Activated CD8-positive, alpha-beta memory T cell treated with anti-CD3 and anti-CD28 coated beads for 24 hours (primary cell): ENCODE results near the gene UNC93B1.
A peak's percentile ranks its signal among the peaks of the same experiment; 100 is the strongest.

Experiments
- DNase-seq: peaks from one replicate; pipeline ENCODE4 v3.0.0-alpha.2; 2020

The UNC93B1 gene, protein sequence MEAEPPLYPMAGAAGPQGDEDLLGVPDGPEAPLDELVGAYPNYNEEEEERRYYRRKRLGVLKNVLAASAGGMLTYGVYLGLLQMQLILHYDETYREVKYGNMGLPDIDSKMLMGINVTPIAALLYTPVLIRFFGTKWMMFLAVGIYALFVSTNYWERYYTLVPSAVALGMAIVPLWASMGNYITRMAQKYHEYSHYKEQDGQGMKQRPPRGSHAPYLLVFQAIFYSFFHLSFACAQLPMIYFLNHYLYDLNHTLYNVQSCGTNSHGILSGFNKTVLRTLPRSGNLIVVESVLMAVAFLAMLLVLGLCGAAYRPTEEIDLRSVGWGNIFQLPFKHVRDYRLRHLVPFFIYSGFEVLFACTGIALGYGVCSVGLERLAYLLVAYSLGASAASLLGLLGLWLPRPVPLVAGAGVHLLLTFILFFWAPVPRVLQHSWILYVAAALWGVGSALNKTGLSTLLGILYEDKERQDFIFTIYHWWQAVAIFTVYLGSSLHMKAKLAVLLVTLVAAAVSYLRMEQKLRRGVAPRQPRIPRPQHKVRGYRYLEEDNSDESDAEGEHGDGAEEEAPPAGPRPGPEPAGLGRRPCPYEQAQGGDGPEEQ

DNA sequence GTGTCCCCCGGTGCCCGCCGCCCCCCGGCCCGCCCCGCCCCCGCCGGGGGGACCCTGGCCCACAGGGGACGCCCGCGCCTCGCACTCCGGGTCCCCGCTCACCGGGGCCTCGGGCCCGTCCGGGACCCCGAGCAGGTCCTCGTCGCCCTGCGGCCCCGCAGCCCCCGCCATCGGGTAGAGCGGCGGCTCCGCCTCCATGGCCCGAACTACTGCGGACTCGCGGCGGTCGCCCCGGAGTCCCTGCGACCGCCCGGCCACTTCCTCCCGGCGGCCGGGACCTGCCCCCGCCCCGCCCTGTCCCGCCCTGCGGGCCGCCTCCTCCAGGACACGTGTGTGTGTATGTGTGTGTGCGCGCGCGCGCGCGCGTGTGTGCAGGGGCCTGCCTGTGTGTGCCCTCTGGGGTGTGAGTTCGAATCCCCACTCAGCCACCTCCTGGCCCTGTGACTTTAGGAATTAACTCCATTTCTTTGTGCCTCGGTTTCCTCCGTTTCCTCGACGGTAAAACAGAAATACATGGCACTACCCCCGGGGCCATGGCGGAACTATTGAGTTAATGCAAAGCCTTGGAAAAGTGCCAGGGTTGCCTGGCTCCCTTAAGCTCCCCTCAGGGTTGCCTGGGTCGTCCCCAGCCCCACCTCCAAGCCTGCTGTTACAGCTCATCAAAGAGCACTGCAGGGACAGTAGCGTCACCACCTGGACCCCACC, at the start of gene UNC93B1:
Gene UNC93B1 (minus strand): TSS at position 252 of the 705 bp plus-strand sequence. CDS start 54 bp downstream, at position 198.
- DNase-seq: peak; percentile 92

DNA sequence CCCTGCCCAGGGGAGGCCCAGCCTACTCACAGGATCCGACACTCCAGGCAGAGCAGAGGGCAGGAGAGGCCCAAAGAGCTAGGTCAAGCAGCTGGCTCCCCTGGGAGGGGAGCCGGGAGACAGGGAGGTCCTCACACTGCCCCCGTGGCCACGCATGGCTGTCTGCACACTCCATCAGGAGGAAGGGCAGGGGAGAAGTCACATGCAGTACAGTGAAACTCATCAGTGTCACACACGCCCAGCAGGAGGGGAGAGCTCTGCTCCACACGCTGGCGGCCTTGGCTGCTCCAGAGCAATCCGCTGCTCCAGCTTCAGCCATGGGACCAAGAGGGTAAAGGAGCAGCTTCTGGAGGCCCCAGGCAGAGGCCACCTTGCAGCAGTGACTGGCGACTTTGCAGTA, 49.2 kb upstream of the UNC93B1 start:
- no peak for DNase-seq

DNA sequence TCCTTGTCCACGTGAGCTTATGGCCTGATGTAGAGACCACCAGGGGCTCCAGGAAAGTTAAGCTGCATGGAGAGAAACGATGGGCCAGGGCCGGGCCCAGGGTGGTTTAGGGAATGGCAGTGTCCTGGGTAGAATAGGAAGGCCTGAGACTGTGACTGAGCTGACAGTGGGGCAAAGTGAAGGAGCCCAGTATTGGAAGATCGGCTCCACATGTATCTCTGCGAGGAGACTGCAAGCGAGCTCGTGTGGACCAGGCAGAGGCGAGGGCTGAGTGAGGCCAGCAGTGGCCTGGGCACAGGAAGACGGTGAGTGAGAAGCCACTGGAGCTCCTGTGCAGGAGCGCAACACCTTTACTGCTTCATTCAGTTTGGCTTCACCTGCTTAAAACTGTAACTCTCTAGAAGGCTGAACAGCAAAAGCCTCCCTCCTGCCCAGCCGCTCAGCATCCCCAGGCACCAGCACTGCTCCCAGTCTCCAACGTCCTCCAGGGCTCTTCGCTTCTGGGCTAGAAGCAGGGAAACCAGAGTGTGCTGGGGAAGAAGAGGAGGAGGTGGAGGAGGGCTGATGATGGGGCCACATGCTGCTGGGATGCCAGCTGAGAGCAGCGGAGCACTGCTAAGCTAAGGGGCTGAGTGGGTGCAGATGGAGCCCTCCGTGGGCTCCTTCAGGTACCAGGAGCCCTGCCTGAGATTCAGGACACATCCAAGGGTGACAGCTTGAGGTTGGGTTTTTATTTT, 48.4 kb upstream of the UNC93B1 start:
- no peak for DNase-seq

DNA sequence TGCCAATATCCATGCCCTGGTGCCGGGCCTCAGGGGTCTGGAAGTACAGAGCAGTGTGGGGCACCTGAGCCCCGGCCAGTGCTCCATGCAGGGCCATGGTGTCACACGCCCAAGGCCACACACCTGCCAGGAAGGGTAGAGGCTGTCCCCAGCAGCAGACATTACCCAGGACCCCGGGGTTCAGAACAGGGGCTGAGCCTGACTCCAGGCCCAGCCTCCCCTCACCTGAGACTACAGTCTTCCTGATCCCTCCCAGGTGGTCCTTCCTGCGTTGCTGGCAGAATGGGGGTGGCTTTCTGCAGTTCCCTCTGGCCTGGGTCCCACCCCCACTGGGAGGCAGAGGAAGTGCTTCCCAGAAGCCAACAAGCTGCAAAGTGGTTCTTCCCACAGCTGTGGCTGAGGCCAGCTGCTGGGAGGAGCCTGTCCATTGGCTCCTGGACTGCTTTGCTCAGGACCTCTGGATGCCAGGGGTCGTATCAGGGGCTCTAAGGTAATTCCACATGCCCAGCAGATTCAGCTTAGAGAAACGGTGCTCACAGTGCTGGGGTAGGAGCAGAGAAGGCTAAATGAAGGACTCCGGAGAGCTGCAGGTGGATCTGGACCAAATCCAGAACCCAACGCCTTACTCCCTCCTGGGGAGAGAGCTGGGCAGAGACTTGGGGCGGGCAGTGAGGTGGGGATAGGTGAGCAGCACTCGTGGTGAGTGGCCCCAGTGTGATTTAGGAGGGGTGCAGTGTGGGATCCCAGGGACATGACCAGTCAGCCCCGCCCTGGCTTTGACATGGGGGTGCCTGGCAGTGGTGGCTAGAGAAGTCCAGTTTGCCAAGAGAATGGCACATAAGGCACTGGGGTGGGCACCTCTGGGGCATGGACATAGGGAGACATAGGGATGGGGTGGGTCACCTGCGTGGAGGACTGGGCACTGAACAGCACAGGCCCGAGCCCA, 47.6 kb upstream of the UNC93B1 start:
- DNase-seq: no peak

DNA sequence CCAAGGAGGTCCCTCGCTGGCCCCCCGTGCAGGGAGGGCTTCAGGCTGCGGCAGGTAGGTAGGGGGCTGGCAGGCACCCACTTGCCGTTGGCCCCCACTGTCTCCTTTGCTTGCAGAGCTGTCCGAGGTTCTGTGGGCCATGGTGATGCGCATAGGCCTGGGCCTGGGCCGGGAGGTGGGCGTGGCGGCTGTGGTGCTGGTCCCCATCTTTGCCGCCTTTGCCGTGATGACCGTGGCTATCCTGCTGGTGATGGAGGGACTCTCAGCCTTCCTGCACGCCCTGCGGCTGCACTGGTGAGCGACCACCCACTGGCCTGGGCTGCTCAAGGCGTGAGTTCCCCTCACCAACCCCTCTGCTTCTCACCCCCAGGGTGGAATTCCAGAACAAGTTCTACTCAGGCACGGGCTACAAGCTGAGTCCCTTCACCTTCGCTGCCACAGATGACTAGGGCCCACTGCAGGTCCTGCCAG, 46.5 kb upstream of the UNC93B1 start:
- no peak for DNase-seq

DNA sequence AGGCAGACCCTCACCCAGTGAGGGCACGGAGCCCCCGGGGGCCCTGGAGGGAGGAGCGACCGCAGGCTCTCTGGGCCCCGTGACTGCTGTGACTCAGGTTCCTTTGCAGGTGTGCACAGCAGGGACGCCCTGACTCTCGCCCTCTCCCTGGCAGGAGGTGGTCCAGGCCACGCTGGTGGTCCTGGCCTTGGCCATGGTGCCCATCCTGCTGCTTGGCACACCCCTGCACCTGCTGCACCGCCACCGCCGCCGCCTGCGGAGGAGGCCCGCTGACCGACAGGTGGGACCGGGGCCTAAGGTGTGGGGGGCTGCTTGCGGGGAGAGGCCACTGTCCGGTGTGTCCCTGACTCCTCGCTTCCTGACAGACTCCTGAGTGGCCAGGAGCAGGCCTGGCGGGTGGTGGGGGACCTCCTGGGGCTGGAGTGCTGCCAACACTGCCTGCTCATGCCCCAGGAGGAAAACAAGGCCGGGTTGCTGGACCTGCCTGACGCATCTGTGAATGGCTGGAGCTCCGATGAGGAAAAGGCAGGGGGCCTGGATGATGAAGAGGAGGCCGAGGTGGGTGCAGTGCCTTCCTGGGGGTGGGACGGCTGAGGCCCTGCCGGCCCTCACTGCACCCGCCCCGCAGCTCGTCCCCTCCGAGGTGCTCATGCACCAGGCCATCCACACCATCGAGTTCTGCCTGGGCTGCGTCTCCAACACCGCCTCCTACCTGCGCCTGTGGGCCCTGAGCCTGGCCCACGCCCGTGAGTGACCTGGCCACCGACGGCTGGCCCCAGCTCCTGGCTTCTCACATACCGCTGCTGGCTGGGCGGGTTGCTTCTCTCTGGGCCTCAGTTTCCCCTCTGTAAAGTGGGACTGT, 45.8 kb upstream of the UNC93B1 start:
- DNase-seq: no peak

DNA sequence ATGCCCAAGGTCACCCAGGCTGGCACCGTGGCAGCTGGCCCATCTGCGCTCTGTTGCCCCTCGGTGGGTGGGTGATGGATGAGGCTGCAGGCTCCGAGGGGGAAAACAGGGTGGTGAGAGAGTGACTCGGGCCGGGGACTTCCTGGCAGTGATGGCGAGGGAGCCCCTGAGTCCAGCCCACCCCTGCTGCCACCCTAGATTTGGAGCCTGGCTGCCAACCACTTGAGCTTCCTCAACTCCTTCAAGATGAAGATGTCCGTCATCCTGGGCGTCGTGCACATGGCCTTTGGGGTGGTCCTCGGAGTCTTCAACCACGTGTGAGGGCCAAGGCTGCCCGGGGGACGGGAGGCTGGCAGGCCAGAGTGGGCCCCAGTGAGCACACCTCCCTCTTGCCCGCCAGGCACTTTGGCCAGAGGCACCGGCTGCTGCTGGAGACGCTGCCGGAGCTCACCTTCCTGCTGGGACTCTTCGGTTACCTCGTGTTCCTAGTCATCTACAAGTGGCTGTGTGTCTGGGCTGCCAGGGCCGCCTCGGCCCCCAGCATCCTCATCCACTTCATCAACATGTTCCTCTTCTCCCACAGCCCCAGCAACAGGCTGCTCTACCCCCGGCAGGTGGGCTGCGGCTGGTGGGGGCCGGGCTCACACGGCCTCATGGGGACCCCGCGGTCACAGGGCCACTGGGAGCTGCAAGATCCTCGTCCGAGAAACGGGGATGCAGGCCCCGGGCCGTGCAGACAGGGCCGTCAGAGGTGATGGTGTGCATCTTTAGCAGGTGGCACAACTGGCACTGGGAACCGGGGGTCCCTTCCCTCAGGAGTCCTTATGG, 45.0 kb upstream of the UNC93B1 start:
- no peak for DNase-seq

DNA sequence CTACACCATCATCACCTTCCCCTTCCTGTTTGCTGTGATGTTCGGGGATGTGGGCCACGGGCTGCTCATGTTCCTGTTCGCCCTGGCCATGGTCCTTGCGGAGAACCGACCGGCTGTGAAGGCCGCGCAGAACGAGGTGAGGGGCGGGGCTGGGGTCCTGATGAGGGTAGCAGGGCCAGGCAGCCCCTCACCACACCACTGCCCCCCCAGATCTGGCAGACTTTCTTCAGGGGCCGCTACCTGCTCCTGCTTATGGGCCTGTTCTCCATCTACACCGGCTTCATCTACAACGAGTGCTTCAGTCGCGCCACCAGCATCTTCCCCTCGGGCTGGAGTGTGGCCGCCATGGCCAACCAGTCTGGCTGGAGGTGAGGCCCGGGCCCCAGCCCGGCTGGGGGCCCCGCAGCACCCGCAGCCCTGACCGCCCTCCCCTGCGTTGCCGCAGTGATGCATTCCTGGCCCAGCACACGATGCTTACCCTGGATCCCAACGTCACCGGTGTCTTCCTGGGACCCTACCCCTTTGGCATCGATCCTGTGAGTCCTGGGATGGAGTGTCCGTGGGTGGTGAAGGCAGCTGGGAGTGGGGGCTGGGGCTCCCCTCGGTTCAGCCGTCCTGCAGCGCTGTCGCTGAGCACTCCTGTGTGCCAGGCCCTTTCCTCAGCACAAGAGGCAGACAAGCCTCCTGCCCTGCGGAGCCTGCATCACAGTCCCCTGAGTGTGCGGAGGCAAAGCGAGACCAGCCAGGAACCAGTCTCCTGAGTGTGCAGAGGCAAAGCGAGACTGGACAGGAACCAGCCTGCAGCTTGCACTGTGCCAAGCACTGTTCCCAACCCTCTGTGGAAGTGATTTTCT, 43.8 kb upstream of the UNC93B1 start:
- DNase-seq: no peak

DNA sequence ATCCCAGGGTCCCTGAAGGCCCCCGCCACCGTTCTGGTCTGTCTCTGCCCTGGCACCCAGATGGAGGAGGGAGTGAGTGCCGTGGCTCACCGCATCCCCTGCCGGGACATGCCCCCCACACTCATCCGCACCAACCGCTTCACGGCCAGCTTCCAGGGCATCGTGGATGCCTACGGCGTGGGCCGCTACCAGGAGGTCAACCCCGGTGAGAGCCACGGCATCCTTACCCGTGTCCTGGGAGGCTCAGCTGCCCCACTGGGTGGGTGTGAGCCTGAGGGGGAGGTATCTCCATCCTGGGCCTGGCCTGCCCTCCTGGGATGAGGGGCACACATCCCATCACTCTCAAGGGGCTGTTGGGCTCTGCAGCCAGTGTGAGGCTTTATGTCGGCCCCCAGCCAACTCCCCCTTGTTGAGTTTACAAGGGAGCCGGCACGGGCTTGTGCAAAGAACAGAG, 41.0 kb upstream of the UNC93B1 start:
- DNase-seq: no peak

DNA sequence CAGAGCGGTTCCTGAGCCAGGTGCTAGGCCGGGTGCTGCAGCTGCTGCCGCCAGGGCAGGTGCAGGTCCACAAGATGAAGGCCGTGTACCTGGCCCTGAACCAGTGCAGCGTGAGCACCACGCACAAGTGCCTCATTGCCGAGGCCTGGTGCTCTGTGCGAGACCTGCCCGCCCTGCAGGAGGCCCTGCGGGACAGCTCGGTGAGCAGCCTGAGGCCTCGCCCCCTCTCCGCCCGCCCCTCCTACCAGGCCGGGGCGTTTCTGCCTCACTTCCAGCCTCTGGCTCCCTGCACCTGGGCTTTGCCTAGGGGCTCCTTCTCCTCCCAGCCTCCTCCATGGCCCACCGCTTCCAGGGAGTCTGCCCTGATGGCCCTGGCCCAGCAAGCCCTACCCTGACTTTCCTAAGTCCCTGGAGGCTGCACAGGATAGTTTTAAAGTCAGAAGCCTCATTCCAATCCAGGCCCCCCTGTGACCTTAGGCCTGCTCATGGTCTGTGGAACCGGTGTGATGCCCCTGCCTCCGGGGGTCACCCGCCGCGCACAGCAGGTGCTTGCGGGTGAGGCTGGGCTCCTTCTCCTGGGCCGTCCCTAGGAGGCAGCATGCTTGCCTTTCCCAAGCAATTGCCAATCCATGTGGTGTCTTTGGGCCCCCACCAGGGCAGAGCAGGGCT, 40.4 kb upstream of the UNC93B1 start:
- no peak for DNase-seq

DNA sequence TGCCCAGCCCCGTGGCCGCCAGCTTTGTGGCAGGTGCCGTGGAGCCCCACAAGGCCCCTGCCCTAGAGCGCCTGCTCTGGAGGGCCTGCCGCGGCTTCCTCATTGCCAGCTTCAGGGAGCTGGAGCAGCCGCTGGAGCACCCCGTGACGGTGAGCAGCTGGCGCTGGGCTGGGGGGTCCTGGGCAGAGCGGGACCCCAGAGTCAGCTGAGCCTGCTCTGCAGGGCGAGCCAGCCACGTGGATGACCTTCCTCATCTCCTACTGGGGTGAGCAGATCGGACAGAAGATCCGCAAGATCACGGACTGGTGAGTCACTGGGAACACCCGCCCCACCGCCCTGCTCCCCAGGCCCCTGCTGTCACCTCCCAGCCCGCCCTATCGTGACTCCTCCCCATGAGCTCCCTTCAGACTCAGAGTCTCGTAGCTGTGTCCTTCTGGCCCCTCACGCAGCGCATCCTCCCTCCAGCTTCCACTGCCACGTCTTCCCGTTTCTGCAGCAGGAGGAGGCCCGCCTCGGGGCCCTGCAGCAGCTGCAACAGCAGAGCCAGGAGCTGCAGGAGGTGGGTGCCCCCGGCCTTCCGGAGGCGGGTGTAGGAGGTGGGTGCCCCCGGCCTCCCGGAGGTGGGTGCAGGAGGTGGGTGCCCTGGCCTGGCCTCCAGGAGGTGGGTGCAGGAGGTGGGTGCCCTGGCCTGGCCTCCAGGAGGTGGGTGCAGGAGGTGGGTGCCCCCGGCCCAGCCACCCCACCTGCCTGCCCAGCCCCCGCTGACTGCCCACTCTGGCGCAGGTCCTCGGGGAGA, 39.6 kb upstream of the UNC93B1 start:
- no peak for DNase-seq

DNA sequence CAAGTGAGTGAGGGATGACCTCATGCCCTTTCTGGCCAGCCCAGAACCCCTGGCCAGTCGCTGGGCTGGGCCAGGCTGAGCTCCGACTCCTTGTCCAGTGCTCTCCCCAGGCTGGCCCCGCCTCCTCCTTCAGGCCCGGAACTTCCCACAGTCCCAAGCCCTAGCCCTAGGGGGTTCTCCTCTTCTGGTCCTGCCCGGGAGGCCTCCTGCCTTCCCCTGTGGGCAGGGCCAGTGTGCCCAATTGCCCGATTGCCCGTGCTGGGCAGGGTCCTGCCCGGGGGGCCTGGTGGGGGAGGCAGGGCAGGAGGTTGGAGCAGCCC, 39.1 kb upstream of the UNC93B1 start:
- DNase-seq: no peak

DNA sequence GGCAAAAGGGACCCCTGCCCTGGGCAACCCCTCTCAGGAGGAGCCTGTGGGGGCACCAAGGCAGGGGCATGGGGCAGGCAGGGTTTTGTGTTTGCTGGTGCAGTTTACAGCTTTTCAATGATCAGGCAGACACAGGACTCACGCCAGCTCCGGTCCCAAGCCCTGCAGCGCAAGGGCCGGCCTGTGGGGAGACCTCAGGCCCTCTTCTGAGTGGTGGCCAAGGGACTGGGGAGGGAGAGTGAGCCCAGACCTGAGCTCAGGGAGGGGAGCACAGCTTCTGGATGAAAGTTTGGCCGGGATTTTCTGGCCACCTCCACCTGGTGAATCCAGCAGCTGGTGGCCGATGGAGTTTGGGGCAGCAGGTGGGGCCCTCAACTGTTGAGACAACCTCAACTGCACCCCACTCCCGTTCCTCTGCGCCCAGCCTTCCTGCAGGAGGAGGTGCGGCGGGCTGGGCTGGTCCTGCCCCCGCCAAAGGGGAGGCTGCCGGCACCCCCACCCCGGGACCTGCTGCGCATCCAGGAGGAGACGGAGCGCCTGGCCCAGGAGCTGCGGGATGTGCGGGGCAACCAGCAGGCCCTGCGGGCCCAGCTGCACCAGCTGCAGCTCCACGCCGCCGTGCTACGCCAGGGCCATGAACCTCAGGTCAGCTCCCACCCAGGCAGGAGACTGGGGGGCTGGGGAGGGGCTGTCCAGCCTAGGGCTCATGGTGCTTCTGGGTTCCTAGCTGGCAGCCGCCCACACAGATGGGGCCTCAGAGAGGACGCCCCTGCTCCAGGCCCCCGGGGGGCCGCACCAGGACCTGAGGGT, 38.5 kb upstream of the UNC93B1 start:
- DNase-seq: no peak

DNA sequence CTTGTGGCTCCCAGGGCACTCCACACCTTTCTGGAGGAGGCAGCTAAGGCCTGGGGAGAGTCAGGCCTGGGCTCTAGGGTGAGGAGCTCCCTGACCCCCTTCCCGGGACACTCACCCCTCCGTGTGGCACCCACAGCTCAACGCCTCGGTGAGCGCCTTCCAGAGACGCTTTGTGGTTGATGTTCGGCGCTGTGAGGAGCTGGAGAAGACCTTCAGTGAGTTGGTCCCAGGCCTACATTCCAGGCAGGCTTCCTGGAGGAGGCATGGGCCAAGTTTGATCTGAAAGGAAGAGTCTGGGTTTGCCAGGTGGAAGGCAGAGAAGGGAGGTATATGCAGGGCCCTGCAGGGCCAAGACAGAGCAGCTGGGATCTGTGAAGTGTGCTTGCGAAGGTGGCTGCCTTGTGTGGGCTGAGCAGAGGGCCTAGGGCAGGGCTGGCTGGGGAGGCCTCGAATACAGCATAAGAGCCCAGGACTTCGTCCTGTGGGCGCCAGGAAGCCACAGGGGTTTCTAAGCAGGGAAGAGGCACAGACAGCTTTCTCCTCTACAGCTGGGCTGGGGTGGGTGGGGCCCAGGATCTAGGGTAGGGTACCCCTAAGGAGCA, 37.8 kb upstream of the UNC93B1 start:
- no peak for DNase-seq

DNA sequence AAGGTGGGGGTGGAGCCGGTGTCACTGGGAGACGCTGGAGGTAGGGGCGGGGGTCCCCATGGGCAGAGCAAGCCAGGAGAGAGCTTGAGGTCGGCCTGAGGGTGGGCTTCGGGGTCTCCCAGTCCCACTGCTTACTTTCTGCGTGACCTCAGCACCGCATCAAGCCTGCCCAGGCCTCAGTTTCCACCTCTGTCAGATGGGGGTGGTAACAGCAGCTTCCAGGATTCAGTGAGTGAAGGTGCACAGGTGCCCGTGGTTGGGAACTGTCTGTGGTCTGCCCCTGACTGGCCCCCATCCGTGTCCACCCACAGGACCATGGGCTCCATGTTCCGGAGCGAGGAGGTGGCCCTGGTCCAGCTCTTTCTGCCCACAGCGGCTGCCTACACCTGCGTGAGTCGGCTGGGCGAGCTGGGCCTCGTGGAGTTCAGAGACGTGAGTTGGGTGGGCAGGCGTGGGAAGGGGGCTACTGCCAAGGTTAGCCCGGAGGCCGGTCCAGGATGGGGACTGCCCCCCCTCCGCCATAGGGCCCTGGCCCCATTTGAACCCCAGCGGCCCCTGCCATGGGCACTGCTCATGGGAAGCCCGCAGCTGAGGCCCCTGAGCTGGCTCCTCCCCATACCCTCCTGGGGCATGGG, 37.2 kb upstream of the UNC93B1 start:
- DNase-seq: no peak
